Astrocyte (in vitro differentiated cells and primary cell): ENCODE measurements around the gene EFS. TPM values are rescaled to one million over a fixed set of nuclear protein-coding genes. Genes with fewer than 3 reads are reported as not detected.
A peak's percentile ranks its signal among the peaks of the same experiment; 100 is the strongest.

Source experiments
- DNase-seq: peaks from one replicate; pipeline ENCODE4 v3.0.0-alpha.2; 2010; ENCODE audit warnings: low read depth
- FAIRE-seq: peaks from 2 replicates; lab custom pipeline; 2011; peaks lifted over from hg19 to GRCh38; lab: Jason Lieb, UNC
- H2AFZ ChIP-seq: 2 replicates; pipeline ENCODE4 v1.6.0; 2012; ENCODE audit warnings: low read depth, low read length, inconsistent platforms
- H3K27ac ChIP-seq: 2 replicates; pipeline ENCODE4 v1.5.1; 2011; ENCODE audit warnings: low read depth, low read length, inconsistent platforms
- H3K27me3 ChIP-seq: 2 replicates; pipeline ENCODE4 v1.6.0; 2011; ENCODE audit warnings: low read length, inconsistent platforms; ENCODE audit not compliant: insufficient read depth
- H3K36me3 ChIP-seq: 2 replicates; pipeline ENCODE4 v1.5.1; 2011; ENCODE audit warnings: low read length, inconsistent platforms; ENCODE audit not compliant: insufficient read depth
- H3K4me1 ChIP-seq: 2 replicates; pipeline ENCODE4 v1.5.1; 2011; ENCODE audit warnings: low read length, inconsistent platforms; ENCODE audit not compliant: insufficient read depth
- H3K4me2 ChIP-seq: 2 replicates; pipeline ENCODE4 v1.6.0; 2012; ENCODE audit warnings: low read length, inconsistent platforms
- H3K4me3 ChIP-seq: 2 replicates; pipeline ENCODE4 v1.5.1; 2011; ENCODE audit warnings: low read depth, mild to moderate bottlenecking, low read length, inconsistent platforms; ENCODE audit not compliant: insufficient read depth
- H3K79me2 ChIP-seq: 2 replicates; pipeline ENCODE4 v1.6.0; 2012; ENCODE audit warnings: mild to moderate bottlenecking, low read length, inconsistent platforms; ENCODE audit not compliant: insufficient read depth
- H3K9ac ChIP-seq: 2 replicates; pipeline ENCODE4 v1.6.0; 2012; ENCODE audit warnings: mild to moderate bottlenecking, low read length, inconsistent platforms
- H3K9me3 ChIP-seq: 2 replicates; pipeline ENCODE4 v1.5.1; 2012; ENCODE audit warnings: low read depth, mild to moderate bottlenecking, low read length, inconsistent platforms; ENCODE audit not compliant: insufficient read depth
- H4K20me1 ChIP-seq: 2 replicates; pipeline ENCODE4 v1.6.0; 2012; ENCODE audit warnings: low read length, inconsistent platforms; ENCODE audit not compliant: insufficient read depth
- H3K27ac Mint-ChIP-seq: one replicate; pipeline ENCODE4 v1.8.0; 2021; ENCODE audit warnings: mild to moderate bottlenecking, mixed read lengths; ENCODE audit not compliant: unreplicated experiment
- H3K27me3 Mint-ChIP-seq: one replicate; pipeline ENCODE4 v1.8.0; 2021; ENCODE audit warnings: low read depth, mixed read lengths; ENCODE audit not compliant: unreplicated experiment
- H3K36me3 Mint-ChIP-seq: one replicate; pipeline ENCODE4 v1.8.0; 2021; ENCODE audit warnings: low read depth, mixed read lengths; ENCODE audit not compliant: unreplicated experiment
- H3K4me1 Mint-ChIP-seq: one replicate; pipeline ENCODE4 v1.8.0; 2021; ENCODE audit warnings: low read depth, mixed read lengths; ENCODE audit not compliant: unreplicated experiment
- H3K4me3 Mint-ChIP-seq: one replicate; pipeline ENCODE4 v1.8.0; 2021; ENCODE audit warnings: mild to moderate bottlenecking, moderate library complexity, mixed read lengths; ENCODE audit not compliant: unreplicated experiment
- H3K9me3 Mint-ChIP-seq: one replicate; pipeline ENCODE4 v1.8.0; 2021; ENCODE audit warnings: mild to moderate bottlenecking, mixed read lengths; ENCODE audit not compliant: unreplicated experiment
- CTCF ChIP-seq: IDR thresholded peaks from 2 replicates; pipeline ENCODE4 v1.5.1; 2011; ENCODE audit warnings: low read depth, mild to moderate bottlenecking, inconsistent platforms, low read length, moderate library complexity; ENCODE audit not compliant: insufficient read depth
- EZH2 ChIP-seq: IDR thresholded peaks from 2 replicates; pipeline ENCODE4 v1.6.1; 2012; ENCODE audit warnings: mild to moderate bottlenecking, low read length, inconsistent platforms; ENCODE audit not compliant: insufficient read depth
- total RNA-seq: library from RNA; stranded (reverse); gene quantifications from 2 replicates; pipeline ENCODE4 v1.2.1, GENCODE V29; 2021

Gene EFS
- total RNA-seq, 1 donor from 2014 or later, result 6.5 TPM

GRCh38 chr14:23351681-23352505 is 13.1 kb downstream of the EFS start:
- Mint-ChIP-seq H3K9me3 (peaks cover 6% of the 10 kb centered on the region), H3K36me3 (peaks cover 18% of the 10 kb centered on the region), H3K4me3 (peak overlapping the region; percentile 85), H3K4me1 (peaks cover 2% of the 10 kb centered on the region), H3K27ac (no peak overlapping the region), H3K27me3 (peaks cover 20% of the 10 kb centered on the region)
- Histone ChIP-seq H3K27me3 (peaks cover 2% of the 10 kb centered on the region), H3K4me3 (peak overlapping the region; percentile 71), H4K20me1 (peaks cover 5% of the 10 kb centered on the region), H3K36me3 (no peaks in the 10 kb centered on the region), H3K79me2 (no peaks in the 10 kb centered on the region), H3K9ac (peak overlapping the region; percentile 74), H3K4me2 (peak overlapping the region; percentile 95), H3K27ac (no peak overlapping the region), H2AFZ (peak overlapping the region; percentile 84), H3K9me3 (no peaks in the 10 kb centered on the region), H3K4me1 (no peaks in the 10 kb centered on the region)
- TF ChIP-seq EZH2 (peak; percentile 53), CTCF (no peak)
- no peak for FAIRE-seq
- DNase-seq, result no peak

GRCh38 chr14:23349156-23349845 is 15.7 kb downstream of the EFS start:
- peaks cover 21% of the 10 kb centered on the region for H3K36me3 Mint-ChIP-seq

More at GRCh38 chr14:23349156-23349845, 15.7 kb downstream of the EFS start:
- Mint-ChIP-seq H3K27ac (no peak overlapping the region), H3K4me1 (peaks cover 2% of the 10 kb centered on the region), H3K27me3 (peaks cover 14% of the 10 kb centered on the region), H3K4me3 (no peak overlapping the region), H3K9me3 (peaks cover 5% of the 10 kb centered on the region)
- Histone ChIP-seq H2AFZ (no peak overlapping the region), H3K9ac (no peak overlapping the region), H3K36me3 (no peaks in the 10 kb centered on the region), H3K27me3 (no peaks in the 10 kb centered on the region), H4K20me1 (peaks cover 5% of the 10 kb centered on the region), H3K4me2 (no peak overlapping the region), H3K79me2 (no peaks in the 10 kb centered on the region), H3K27ac (no peak overlapping the region), H3K4me3 (no peak overlapping the region), H3K4me1 (no peaks in the 10 kb centered on the region), H3K9me3 (no peaks in the 10 kb centered on the region)
- no peak for DNase-seq
- TF ChIP-seq CTCF (no peak), EZH2 (no peak)
- no peak for FAIRE-seq
